Activated T-helper 1 cell treated with anti-CD3 and anti-CD28 coated beads, Interleukin-2, amount 50 U/mL, for 16 hours (primary cell): ENCODE measurements around the gene CSRP1.
"Not testable (repeated sequence)": the region's sequence is repeated elsewhere in the genome, so short reads cannot be mapped to it uniquely, and the experiment has no call there.

Source experiments
- DNase-seq, 2 donors: peaks; one replicate each; pipeline ENCODE4 v3.0.0-alpha.2; 2020; ENCODE audit warnings: low read depth in 1 of 2, low spot score in 1 of 2

CSRP1 gene

GRCh38 chr1:201506557-201507359, at the start of gene CSRP1:
Gene CSRP1, minus strand, starts transcription at chr1:201507123. Its CDS starts 10,820 bp downstream, at chr1:201496303.
- DNase-seq, result peak; percentile 56 to 71

DNA sequence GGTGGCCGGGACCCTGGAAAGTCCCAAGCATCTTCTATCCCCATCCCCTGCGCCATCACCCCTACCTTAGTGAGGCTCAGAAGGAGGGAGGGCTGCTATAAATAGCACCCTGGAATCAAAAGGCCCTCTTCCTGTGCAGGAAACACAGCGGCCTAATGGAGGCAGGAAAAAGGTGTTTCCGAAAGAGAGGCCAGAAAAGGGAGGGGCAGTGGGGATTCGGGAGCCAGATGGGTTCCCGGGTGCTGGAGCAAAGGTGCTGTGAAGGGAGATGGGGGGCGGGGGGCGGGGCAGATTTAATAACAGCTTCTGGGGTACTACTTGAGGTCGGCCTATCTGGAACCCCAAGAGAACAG, 48.6 kb upstream of the CSRP1 start:
- no peak for DNase-seq

DNA sequence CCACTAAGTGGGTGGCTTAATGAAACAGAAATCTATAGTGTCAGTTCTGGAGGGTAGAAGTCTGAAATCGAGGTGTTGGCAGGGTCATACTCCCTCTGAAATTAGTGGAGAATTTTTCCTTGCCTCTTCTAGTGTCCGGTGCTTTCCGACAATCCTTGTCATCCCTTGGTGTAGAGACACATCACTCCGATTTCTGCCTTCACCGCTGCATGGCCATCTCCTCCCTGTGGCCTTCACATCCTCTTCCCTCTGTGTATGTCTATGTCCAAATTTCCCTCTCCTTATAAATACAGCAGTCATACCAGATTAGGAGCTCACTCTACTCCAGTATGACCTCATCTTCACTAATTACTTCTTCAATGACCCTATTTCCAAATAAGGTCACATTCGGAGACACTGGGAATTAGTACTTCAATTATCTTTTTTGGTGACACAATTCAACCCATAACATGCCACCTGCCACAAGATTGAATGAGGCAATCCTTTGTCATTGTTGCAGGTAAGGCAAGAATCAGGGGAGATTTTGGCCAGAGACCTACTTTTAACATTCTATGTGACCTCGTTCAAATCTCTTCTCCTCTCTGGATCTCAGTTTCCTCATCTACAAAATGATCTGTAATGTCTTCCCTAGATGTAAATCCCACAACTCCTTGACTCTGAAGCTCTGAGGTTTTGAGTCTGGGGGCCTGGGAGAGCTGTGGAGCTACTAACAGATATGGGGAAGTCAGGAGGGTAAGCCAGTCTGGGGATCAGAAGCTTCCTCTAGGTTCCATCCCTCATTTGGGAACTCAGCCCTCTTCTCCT, 48.1 kb upstream of the CSRP1 start:
- DNase-seq, result no peak

DNA sequence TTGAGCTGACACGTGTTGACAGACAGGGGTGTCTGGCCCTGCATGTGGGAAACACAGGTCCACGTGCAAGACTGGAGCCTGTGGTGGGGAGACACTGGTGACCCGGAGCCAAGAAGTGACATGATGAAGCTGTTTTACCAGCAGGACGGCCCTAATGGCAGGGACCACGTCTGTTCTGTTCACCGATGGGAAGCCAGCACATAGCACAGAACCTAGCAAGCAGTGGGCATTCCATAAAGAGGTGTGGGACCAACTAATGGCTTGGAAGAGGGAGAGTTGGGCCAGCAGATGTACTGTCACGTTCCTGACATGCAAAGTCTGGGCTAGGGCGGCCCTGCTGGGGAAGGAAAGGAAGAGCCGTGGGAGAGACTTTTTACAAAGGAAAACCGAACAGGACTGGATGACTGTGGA, 47.3 kb upstream of the CSRP1 start:
- no peak for DNase-seq

DNA sequence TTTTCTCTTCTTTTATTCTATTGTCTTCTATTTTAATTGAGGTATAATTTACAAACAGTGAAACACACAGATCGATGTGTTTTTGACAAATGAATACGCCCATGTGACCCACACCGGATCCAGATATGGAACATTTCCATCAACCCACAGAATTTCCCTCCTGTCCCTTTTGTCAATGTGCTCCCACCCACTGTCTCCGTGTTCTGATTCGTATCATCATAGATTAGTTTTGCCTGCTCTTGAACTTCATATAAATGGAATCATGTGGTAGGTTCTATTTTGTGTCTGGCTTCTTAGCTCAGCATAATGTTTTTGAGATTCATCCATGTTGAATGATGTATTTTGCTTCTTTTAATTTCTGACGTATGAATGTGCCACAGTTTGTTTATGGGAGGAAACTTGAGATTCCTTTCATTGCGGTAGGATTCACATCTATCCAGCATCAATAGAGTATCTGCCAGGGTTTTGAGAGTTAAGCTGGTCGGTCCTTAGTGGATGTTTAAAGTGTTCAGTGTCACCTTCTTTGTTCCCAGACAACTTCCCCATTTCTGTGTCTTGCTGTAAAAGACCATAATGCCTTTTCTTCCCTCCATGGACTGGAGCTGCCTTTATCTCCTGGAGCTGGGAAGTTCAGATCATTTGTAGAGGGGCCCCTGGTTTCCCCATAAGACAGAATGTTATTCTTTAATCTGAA, 46.7 kb upstream of the CSRP1 start:
- no peak for DNase-seq

GRCh38 chr1:201552941-201553351, 46.0 kb upstream of the CSRP1 start:
- no peak for DNase-seq

GRCh38 chr1:201551877-201552731, 45.2 kb upstream of the CSRP1 start:
- DNase-seq, result no peak

GRCh38 chr1:201551096-201551495, 44.2 kb upstream of the CSRP1 start:
- no peak for DNase-seq

GRCh38 chr1:201549522-201549921, 42.6 kb upstream of the CSRP1 start:
- DNase-seq, result not testable (repeated sequence)

GRCh38 chr1:201545851-201546492, 39.0 kb upstream of the CSRP1 start:
- no peak for DNase-seq

DNA sequence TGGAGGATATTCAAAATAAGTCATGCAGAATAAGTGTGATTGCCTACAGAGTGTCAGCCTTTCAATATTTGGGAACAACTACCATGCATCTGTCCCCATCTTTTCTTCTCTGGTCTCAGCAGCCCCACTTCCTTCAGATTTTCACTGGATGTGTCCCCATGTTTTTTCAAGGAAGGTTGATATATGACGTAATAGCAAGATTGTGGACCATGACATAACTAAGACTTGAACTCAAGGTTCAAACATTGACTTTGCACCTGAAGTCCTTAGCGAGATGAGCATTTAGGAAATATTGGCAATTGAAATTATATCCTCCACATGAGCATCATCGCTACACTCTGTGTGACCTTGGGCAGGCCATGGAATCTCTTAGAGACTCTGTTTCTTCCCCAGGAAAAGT, 37.8 kb upstream of the CSRP1 start:
- no peak for DNase-seq

- DNase-seq, result no peak
Measured at GRCh38 chr1:201543871-201544642, 37.1 kb upstream of the CSRP1 start.

- no peak for DNase-seq
Measured at GRCh38 chr1:201542309-201543035, 35.5 kb upstream of the CSRP1 start.

DNA sequence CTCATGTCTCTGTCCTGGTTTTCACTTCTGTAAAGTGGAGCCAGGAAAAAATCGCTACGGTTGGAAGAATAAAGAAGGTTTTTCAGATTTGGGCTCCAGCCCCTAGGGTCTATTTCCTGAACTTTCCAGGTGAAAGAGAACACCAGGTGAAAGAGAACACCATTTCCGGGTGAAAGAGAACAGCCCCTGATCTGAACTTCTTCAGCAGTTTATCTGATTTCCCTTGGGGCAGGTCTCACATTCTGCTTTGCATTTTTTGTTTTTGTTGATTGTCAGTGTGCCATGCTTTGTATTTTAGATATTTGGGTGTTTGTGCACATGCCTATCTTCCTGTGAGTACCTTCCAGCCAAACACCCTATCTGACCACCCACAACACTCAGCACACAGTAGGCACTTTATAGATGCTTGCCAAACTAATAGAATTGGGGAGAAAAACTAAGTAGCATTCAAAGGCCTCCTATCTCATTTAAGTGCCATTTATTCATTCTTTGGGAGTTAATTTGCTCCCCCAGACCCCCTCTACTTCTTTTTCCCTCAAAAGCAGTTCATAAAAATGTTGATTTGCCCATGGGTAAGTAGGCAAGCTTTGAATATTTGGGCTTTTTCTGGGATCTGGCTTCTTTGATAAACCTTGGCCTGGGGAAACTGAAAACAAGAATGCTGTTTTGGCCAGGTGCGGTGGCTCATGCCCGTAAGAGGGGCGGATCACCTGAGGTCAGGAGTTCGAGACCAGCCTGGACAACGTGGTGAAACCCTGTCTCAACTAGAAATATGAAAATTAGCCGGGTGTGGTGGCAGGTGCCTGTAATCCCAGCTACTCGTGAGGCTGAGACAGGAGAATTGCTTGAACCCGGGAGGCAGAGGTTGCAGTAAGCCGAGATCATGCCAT, 34.2 kb upstream of the CSRP1 start:
- no peak for DNase-seq

DNA sequence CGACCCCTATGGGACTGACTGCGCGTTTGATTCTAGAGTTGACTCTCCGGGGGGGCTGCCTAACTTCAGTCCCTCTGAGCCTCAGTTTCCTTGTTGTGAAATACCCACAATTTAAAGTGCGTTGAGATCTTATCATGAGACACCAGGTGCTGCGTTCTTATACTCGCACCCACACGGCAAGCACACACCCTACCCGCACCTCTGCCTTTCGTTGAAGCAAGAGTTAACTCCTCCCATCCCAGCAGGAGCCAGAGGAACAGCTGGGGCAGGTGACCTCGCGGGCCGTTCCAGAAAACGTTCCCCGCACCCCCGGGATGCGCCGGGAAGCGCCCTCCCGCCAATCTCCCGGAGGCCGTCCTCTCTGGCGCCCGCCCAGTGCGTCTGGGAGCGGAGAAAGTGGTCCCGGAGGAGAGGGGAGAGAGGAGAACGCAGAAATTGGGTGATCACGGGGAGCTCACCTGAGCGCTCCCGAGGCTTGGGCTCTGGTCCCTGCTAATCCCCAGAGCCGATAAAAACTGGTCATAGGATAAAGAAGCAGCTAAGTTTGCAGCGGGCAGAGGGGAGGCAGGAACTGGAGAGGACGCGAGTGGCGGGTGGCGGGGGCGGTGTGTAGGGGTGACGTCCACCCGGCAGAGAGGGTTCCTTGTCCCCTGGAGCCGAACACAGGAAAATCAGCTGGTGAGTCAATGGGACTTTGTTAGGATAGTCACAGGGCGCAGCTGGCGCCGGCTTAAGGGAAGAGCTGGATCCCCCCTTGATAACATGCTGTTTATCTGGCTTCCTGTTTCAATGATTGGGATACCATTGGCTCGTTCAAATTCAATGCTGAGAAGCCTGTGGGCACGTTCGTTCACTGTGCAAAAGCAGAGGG, 32.9 kb upstream of the CSRP1 start:
- no peak for DNase-seq

- no peak for DNase-seq
Measured at GRCh38 chr1:201538612-201539551, 32.0 kb upstream of the CSRP1 start, which contains the start of gene NAV1. Gene NAV1, plus strand, starts transcription at chr1:201539127. Its CDS starts 83,758 bp downstream, at chr1:201622885.
